ENCODE data around the gene CINP.

GRCh38 chr14:102362545-102363181 is at the start of gene CINP, which contains the start of gene TECPR2:
- no peak for TF ChIP-seq GATA3 (IDR thresholded peaks at IDR 0.05; ENCODE audit: low read depth, low read length)
- TF ChIP-seq GATA2 (IDR thresholded peaks at IDR 0.05; ENCODE audit: low read depth, low read length): no peak
